Liver (tissue), 9 donors: ENCODE results near the gene ITGA7. TPM values are rescaled to one million over a fixed set of nuclear protein-coding genes. Genes with fewer than 3 reads are reported as not detected.
A peak's percentile ranks its signal among the peaks of the same experiment; 100 is the strongest.

Experiments used
- DNase-seq: peaks from one replicate; pipeline ENCODE4 v3.0.0-alpha.2; 2017; ENCODE audit warnings: low spot score
- H3K27ac ChIP-seq, 2 donors: one replicate each; pipeline ENCODE4 v1.7.0; 2013; ENCODE audit warnings: inconsistent platforms in 2 of 2, low read length in 2 of 2, control low read depth in 1 of 2, low read depth in 1 of 2, mild to moderate bottlenecking in 1 of 2
- H3K27me3 ChIP-seq, 4 donors: one replicate each; pipeline versions ENCODE4 v1.6.1 to v1.7.0; 2013; ENCODE audit warnings: low read length in 3 of 4, inconsistent platforms in 1 of 4, mild to moderate bottlenecking in 1 of 4, moderate library complexity in 1 of 4; ENCODE audit not compliant: control insufficient read depth in 4 of 4, insufficient read depth in 4 of 4
- H3K36me3 ChIP-seq, 4 donors: one replicate each; pipeline versions ENCODE4 v1.6.1 to v1.7.0; 2013; ENCODE audit warnings: low read length in 3 of 4, mild to moderate bottlenecking in 3 of 4, low read depth in 1 of 4, moderate library complexity in 1 of 4; ENCODE audit not compliant: control insufficient read depth in 4 of 4, insufficient read depth in 3 of 4
- H3K4me1 ChIP-seq, 4 donors: one replicate each; pipeline versions ENCODE4 v1.6.1 to v1.7.0; 2013; ENCODE audit warnings: low read length in 3 of 4, mild to moderate bottlenecking in 3 of 4, moderate library complexity in 1 of 4; ENCODE audit not compliant: control insufficient read depth in 4 of 4, insufficient read depth in 4 of 4
- H3K4me3 ChIP-seq, 3 donors: one replicate each; pipeline versions ENCODE4 v1.6.1 to v1.7.0; 2013; ENCODE audit warnings: low read length in 3 of 3, control low read depth in 1 of 3, low read depth in 1 of 3, mild to moderate bottlenecking in 1 of 3
- H3K9ac ChIP-seq, 2 donors: one replicate each; pipeline ENCODE4 v1.7.0; 2013; ENCODE audit warnings: low read length in 2 of 2, mild to moderate bottlenecking in 2 of 2, moderate library complexity in 2 of 2, control low read depth in 1 of 2, low read depth in 1 of 2
- H3K9me3 ChIP-seq, 4 donors: one replicate each; pipeline versions ENCODE4 v1.6.1 to v1.7.0; 2013; ENCODE audit warnings: low read length in 3 of 4; ENCODE audit not compliant: control insufficient read depth in 4 of 4
- FOXA1 ChIP-seq: IDR thresholded peaks from 2 replicates; pipeline ENCODE4 v1.6.1; 2016; ENCODE audit warnings: antibody characterized with exemption
- FOXA2 ChIP-seq: IDR thresholded peaks from 2 replicates; pipeline ENCODE4 v1.6.1; 2016; ENCODE audit warnings: antibody characterized with exemption
- GABPA ChIP-seq, 2 donors: IDR thresholded peaks in 1 of 2; conservative IDR thresholded peaks in 1 of 2; 2 replicates each; pipeline ENCODE4 v1.6.1; 2016; ENCODE audit warnings: antibody characterized with exemption in 2 of 2, mild to moderate bottlenecking in 1 of 2, moderate library complexity in 1 of 2
- HNF4A ChIP-seq, 2 donors: conservative IDR thresholded peaks; 2 replicates each; pipeline ENCODE4 v1.6.1; 2016; ENCODE audit warnings: antibody characterized with exemption in 2 of 2, mild to moderate bottlenecking in 2 of 2
- HNF4G ChIP-seq: IDR thresholded peaks from 2 replicates; pipeline ENCODE4 v1.6.1; 2016; ENCODE audit warnings: antibody characterized with exemption
- JUND ChIP-seq, 2 donors: IDR thresholded peaks; 2 replicates each; pipeline ENCODE4 v1.6.1; 2016; ENCODE audit warnings: antibody characterized with exemption in 2 of 2
- NR2F2 ChIP-seq: IDR thresholded peaks from 2 replicates; pipeline ENCODE4 v1.6.1; 2016; ENCODE audit warnings: antibody characterized with exemption
- RAD21 ChIP-seq, 2 donors: IDR thresholded peaks; 2 replicates each; pipeline ENCODE4 v1.6.1; 2016; ENCODE audit warnings: antibody characterized with exemption in 2 of 2, mild to moderate bottlenecking in 2 of 2
- RXRA ChIP-seq, 2 donors: IDR thresholded peaks; 2 replicates each; pipeline ENCODE4 v1.6.1; 2017 to 2018; ENCODE audit warnings: antibody characterized with exemption in 2 of 2, mild to moderate bottlenecking in 1 of 2
- SP1 ChIP-seq: IDR thresholded peaks from 2 replicates; pipeline ENCODE4 v1.6.1; 2018; ENCODE audit warnings: antibody characterized with exemption, mild to moderate bottlenecking
- TAF1 ChIP-seq: conservative IDR thresholded peaks from 2 replicates; pipeline ENCODE4 v1.6.1; 2016; ENCODE audit warnings: antibody characterized with exemption, mild to moderate bottlenecking
- YY1 ChIP-seq: IDR thresholded peaks from 2 replicates; pipeline ENCODE4 v1.6.1; 2016; ENCODE audit warnings: antibody characterized with exemption, mild to moderate bottlenecking
- WGBS: extraction: QIAGEN DNeasy Blood & Tissue Kit; methylation state at CpG from one replicate; pipeline ENCODE4 v1.1.7; 2013; 5-methylcytosine and 5-hydroxymethylcytosine counted together
- polyA plus RNA-seq, 2 donors: library from polyadenylated mRNA; stranded (reverse) in 1 of 2; unstranded in 1 of 2; fragments of 200-250 nt in 1 of 2; fragments of >200 nt in 1 of 2; fragmentation: Nextera tagmentation in 1 of 2; extraction: Ambion mirVana in 1 of 2; gene quantifications; one replicate each; pipeline versions ENCODE4 v1.2.1 to v1.2.3, GENCODE V29; 2013 to 2015
- total RNA-seq, 2 donors: library from RNA; depleted of rRNA; stranded (reverse); fragments of >200 nt; gene quantifications; one replicate each; pipeline ENCODE4 v1.2.3, GENCODE V29; 2014
- TF ChIP-seq, protein P1 (sequence below): IDR thresholded peaks from 2 replicates; pipeline ENCODE4 v1.6.1; 2016; ENCODE audit warnings: antibody characterized with exemption, mild to moderate bottlenecking
- TF ChIP-seq, protein P2 (sequence below): IDR thresholded peaks from 2 replicates; pipeline ENCODE4 v1.6.1; 2016; ENCODE audit warnings: antibody characterized with exemption
- TF ChIP-seq, protein P3 (sequence below): IDR thresholded peaks from 2 replicates; pipeline ENCODE4 v1.6.1; 2016; ENCODE audit warnings: antibody characterized with exemption
- TF ChIP-seq, protein P4 (sequence below): IDR thresholded peaks from 2 replicates; pipeline ENCODE4 v1.6.1; 2016; ENCODE audit warnings: antibody characterized with exemption
- TF ChIP-seq, protein P5 (sequence below): fragments of 150-350 bp; IDR thresholded peaks from 2 replicates; pipeline ENCODE4 v1.5.1; 2017; ENCODE audit warnings: improper control_type of control experiment, low read depth, low read length; ENCODE audit not compliant: missing input control
- donor health status: healthy.
- donor health status: healthy.
- donor health status: healthy.
- donor health status: healthy.
- donor health status: healthy.

Gene ITGA7
- total and polyA plus RNA-seq, 4 donors: 0.98 to 4.9 (median 3.3) TPM

DNA sequence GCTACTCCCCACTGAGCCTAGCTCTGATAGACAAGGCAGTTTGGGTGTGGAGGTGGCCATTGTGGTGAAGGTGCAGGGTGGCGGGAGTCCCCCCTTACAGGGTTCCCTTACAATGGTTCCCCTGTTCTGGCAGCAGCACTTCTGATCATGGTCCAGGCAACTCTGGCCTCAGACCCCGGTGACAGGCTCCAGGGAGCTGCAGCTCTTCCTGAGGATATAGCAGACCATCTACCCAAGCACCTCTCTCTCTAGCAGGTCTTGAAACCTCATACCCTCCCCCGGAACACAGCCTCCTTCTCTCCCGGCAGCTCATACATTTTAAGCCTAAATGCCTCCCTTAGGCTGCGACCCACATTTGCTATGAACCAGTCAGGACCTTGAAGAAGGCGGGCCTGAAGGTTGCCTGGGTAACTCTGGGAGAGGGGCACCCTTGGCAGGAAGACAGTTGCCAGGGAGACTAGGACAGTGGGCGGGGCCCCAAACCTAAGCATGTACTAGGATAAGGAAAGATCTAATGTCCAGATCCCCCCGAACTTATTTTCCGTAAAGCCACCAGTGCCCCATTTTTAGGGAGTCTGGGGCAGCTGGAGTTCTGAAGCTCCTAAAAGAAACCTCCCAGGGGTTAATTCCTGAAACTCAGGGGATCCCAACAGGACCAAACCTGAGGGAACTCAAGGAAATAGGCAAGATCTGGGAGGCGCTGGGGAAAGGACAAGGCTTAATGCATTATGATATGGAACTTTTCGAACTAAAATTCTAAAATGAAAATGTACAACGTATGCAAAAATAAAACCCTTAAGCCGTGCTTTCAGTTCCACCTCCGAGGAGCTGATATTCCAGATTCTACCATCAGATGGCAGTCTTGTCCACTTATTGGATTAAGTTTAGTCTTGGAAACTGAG lies 30.7 kb upstream of the ITGA7 start:
- peak; percentile 75 for DNase-seq
- H3K36me3 ChIP-seq: no peaks in the 10 kb centered on the region
- TF ChIP-seq HNF4G: no peak
- TF ChIP-seq, protein P1, sequence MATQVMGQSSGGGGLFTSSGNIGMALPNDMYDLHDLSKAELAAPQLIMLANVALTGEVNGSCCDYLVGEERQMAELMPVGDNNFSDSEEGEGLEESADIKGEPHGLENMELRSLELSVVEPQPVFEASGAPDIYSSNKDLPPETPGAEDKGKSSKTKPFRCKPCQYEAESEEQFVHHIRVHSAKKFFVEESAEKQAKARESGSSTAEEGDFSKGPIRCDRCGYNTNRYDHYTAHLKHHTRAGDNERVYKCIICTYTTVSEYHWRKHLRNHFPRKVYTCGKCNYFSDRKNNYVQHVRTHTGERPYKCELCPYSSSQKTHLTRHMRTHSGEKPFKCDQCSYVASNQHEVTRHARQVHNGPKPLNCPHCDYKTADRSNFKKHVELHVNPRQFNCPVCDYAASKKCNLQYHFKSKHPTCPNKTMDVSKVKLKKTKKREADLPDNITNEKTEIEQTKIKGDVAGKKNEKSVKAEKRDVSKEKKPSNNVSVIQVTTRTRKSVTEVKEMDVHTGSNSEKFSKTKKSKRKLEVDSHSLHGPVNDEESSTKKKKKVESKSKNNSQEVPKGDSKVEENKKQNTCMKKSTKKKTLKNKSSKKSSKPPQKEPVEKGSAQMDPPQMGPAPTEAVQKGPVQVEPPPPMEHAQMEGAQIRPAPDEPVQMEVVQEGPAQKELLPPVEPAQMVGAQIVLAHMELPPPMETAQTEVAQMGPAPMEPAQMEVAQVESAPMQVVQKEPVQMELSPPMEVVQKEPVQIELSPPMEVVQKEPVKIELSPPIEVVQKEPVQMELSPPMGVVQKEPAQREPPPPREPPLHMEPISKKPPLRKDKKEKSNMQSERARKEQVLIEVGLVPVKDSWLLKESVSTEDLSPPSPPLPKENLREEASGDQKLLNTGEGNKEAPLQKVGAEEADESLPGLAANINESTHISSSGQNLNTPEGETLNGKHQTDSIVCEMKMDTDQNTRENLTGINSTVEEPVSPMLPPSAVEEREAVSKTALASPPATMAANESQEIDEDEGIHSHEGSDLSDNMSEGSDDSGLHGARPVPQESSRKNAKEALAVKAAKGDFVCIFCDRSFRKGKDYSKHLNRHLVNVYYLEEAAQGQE: no peak
- TF ChIP-seq GABPA (IDR thresholded peaks at IDR 0.05 in 1 of 2, conservative IDR thresholded peaks at IDR 0.05 in 1 of 2): no peak
- TF ChIP-seq, protein P2, sequence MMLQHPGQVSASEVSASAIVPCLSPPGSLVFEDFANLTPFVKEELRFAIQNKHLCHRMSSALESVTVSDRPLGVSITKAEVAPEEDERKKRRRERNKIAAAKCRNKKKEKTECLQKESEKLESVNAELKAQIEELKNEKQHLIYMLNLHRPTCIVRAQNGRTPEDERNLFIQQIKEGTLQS: no peak
- peak; percentile 91 to 93 for TF ChIP-seq RAD21 (IDR thresholded peaks at IDR 0.05)
- no peak for TF ChIP-seq FOXA1
- peak; percentile 7 for TF ChIP-seq SP1
- TF ChIP-seq JUND (IDR thresholded peaks at IDR 0.05): no peak
- TF ChIP-seq FOXA2: no peak
- no peak for TF ChIP-seq HNF4A (conservative IDR thresholded peaks at IDR 0.05)
- TF ChIP-seq, protein P3, sequence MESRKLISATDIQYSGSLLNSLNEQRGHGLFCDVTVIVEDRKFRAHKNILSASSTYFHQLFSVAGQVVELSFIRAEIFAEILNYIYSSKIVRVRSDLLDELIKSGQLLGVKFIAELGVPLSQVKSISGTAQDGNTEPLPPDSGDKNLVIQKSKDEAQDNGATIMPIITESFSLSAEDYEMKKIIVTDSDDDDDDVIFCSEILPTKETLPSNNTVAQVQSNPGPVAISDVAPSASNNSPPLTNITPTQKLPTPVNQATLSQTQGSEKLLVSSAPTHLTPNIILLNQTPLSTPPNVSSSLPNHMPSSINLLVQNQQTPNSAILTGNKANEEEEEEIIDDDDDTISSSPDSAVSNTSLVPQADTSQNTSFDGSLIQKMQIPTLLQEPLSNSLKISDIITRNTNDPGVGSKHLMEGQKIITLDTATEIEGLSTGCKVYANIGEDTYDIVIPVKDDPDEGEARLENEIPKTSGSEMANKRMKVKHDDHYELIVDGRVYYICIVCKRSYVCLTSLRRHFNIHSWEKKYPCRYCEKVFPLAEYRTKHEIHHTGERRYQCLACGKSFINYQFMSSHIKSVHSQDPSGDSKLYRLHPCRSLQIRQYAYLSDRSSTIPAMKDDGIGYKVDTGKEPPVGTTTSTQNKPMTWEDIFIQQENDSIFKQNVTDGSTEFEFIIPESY: no peak
- TF ChIP-seq YY1: no peak
- no peak for TF ChIP-seq TAF1
- no peak for TF ChIP-seq RXRA (IDR thresholded peaks at IDR 0.05)
- no peak for TF ChIP-seq NR2F2
- TF ChIP-seq, protein P4, sequence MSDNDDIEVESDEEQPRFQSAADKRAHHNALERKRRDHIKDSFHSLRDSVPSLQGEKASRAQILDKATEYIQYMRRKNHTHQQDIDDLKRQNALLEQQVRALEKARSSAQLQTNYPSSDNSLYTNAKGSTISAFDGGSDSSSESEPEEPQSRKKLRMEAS: no peak
- TF ChIP-seq, protein P5, sequence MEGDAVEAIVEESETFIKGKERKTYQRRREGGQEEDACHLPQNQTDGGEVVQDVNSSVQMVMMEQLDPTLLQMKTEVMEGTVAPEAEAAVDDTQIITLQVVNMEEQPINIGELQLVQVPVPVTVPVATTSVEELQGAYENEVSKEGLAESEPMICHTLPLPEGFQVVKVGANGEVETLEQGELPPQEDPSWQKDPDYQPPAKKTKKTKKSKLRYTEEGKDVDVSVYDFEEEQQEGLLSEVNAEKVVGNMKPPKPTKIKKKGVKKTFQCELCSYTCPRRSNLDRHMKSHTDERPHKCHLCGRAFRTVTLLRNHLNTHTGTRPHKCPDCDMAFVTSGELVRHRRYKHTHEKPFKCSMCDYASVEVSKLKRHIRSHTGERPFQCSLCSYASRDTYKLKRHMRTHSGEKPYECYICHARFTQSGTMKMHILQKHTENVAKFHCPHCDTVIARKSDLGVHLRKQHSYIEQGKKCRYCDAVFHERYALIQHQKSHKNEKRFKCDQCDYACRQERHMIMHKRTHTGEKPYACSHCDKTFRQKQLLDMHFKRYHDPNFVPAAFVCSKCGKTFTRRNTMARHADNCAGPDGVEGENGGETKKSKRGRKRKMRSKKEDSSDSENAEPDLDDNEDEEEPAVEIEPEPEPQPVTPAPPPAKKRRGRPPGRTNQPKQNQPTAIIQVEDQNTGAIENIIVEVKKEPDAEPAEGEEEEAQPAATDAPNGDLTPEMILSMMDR: peak; percentile 97

More for the DNA sequence above, 30.7 kb upstream of the ITGA7 start:
- peaks cover 0 to 17% (median 10%) of the 10 kb centered on the region in 4 donors for H3K4me1 ChIP-seq
- no peaks in the 10 kb centered on the region for H3K9me3 ChIP-seq
- H3K9ac ChIP-seq: peak overlapping the region; percentile 49 to 75
- H3K27me3 ChIP-seq: peaks cover 0 to 5% (median 0%) of the 10 kb centered on the region in 4 donors
- H3K27ac ChIP-seq: peak overlapping the region; percentile 27 to 68
- 9% methylated on average over 14 of the region's 14 CpGs for WGBS
- H3K4me3 ChIP-seq: peak overlapping the region; percentile 40 to 47 (median 46)
